Breast epithelium (tissue), 4 donors: ENCODE measurements around the gene WNT8A. TPM values are rescaled to one million over a fixed set of nuclear protein-coding genes. Genes with fewer than 3 reads are reported as not detected.

Experiments
- DNase-seq, 2 donors: peaks; one replicate each; pipeline ENCODE4 v3.0.0-alpha.2; 2019; ENCODE audit warnings: low spot score in 2 of 2
- H3K27ac ChIP-seq, 2 donors: fragments of 200-600 bp; sonication (generic) in 1 of 2; one replicate each; pipeline ENCODE4 v1.5.1; 2016 to 2019; ENCODE audit warnings: mild to moderate bottlenecking in 1 of 2
- H3K27me3 ChIP-seq, 2 donors: fragments of 200-600 bp; sonication (generic) in 1 of 2; one replicate each; pipeline versions ENCODE4 v1.5.1 to v1.6.0; 2017 to 2019; ENCODE audit warnings: control low read depth in 1 of 2, mild to moderate bottlenecking in 1 of 2
- H3K36me3 ChIP-seq: fragments of 200-600 bp; one replicate; pipeline ENCODE4 v1.5.1; 2019
- H3K4me1 ChIP-seq, 2 donors: fragments of 200-600 bp; sonication (generic); one replicate each; pipeline ENCODE4 v1.5.1; 2016 to 2019; ENCODE audit warnings: control low read depth in 1 of 2
- H3K4me3 ChIP-seq, 3 donors: fragments of 200-600 bp; sonication (generic); 1 replicate in 2 of 3; 2 replicates in 1 of 3; pipeline ENCODE4 v1.5.1; 2016 to 2019; ENCODE audit warnings: mild to moderate bottlenecking in 3 of 3, moderate library complexity in 2 of 3
- H3K9me3 ChIP-seq, 2 donors: fragments of 200-600 bp; sonication (generic) in 1 of 2; one replicate each; pipeline ENCODE4 v1.5.1; 2016 to 2019; ENCODE audit warnings: control low read depth in 1 of 2
- POLR2A ChIP-seq: fragments of 450-650 bp; IDR thresholded peaks from one replicate; pipeline ENCODE4 v1.6.1; 2016; ENCODE audit warnings: antibody characterized with exemption, mild to moderate bottlenecking, moderate library complexity
- POLR2AphosphoS5 ChIP-seq, 3 donors: sonication (generic); formaldehyde crosslinking; IDR thresholded peaks; one replicate each; pipeline ENCODE4 v1.6.1; 2017; ENCODE audit warnings: antibody characterized with exemption in 3 of 3
- intact Hi-C: fragments of 100-400 bp; cut with DNase I; formaldehyde crosslinking; loops from one replicate; pipeline ENCODE4 v1.15.1; 2023; ENCODE audit warnings: low total_unique reads
- total RNA-seq, 3 donors: library from RNA; depleted of rRNA; stranded (reverse); fragments of >200 nt; gene quantifications; one replicate each; pipeline ENCODE4 v1.1.0, GENCODE V29; 2016
- TF ChIP-seq, protein P1 (sequence below), 3 donors: fragments of 450-650 bp; IDR thresholded peaks; one replicate each; pipeline ENCODE4 v1.5.1; 2016 to 2017; ENCODE audit warnings: antibody characterized with exemption in 3 of 3, mild to moderate bottlenecking in 3 of 3, moderate library complexity in 3 of 3

The WNT8A gene, protein sequence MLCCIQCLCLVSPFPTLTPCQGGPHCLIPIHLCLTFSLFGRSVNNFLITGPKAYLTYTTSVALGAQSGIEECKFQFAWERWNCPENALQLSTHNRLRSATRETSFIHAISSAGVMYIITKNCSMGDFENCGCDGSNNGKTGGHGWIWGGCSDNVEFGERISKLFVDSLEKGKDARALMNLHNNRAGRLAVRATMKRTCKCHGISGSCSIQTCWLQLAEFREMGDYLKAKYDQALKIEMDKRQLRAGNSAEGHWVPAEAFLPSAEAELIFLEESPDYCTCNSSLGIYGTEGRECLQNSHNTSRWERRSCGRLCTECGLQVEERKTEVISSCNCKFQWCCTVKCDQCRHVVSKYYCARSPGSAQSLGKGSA
- total RNA-seq, result not detected

DNA sequence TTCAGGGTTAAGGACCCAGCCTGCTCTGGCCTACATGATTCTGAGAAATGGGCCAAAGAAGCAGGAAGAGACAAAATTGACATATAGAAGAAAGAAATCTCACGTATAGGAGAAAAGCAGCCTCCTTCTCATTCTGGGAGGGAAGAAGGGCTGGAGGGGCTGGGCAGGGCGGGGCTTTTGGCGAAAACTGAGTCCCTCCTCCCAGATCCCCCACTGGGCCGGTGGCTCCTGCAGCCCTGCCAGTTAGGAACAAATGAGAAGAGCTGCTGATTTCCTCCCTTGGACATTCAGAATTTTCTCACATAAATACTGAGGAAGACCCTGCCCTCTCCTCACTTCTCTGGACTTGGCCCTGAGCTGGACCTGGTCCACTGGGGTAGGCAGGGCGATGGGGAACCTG, at the start of gene WNT8A:
TSS of gene WNT8A (plus strand) at position 332 of the 400 bp plus-strand sequence. CDS start 95 bp downstream, outside the sequence.
- DNase-seq, result no peak
- Histone ChIP-seq H3K36me3 (no peaks in the 10 kb centered on the region), H3K9me3 (no peaks in the 10 kb centered on the region), H3K4me3 (no peak within 1 kb of the TSS), H3K4me1 (no peaks in the 10 kb centered on the region), H3K27ac (no peak within 1 kb of the TSS), H3K27me3 (no peaks in the 10 kb centered on the region)
- TF ChIP-seq POLR2A, result no peak
- TF ChIP-seq POLR2AphosphoS5 (IDR thresholded peaks at IDR 0.05), result no peak
- TF ChIP-seq, protein P1, sequence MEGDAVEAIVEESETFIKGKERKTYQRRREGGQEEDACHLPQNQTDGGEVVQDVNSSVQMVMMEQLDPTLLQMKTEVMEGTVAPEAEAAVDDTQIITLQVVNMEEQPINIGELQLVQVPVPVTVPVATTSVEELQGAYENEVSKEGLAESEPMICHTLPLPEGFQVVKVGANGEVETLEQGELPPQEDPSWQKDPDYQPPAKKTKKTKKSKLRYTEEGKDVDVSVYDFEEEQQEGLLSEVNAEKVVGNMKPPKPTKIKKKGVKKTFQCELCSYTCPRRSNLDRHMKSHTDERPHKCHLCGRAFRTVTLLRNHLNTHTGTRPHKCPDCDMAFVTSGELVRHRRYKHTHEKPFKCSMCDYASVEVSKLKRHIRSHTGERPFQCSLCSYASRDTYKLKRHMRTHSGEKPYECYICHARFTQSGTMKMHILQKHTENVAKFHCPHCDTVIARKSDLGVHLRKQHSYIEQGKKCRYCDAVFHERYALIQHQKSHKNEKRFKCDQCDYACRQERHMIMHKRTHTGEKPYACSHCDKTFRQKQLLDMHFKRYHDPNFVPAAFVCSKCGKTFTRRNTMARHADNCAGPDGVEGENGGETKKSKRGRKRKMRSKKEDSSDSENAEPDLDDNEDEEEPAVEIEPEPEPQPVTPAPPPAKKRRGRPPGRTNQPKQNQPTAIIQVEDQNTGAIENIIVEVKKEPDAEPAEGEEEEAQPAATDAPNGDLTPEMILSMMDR (IDR thresholded peaks at IDR 0.05), result no peak
- intact Hi-C loops, result no loop called here

DNA sequence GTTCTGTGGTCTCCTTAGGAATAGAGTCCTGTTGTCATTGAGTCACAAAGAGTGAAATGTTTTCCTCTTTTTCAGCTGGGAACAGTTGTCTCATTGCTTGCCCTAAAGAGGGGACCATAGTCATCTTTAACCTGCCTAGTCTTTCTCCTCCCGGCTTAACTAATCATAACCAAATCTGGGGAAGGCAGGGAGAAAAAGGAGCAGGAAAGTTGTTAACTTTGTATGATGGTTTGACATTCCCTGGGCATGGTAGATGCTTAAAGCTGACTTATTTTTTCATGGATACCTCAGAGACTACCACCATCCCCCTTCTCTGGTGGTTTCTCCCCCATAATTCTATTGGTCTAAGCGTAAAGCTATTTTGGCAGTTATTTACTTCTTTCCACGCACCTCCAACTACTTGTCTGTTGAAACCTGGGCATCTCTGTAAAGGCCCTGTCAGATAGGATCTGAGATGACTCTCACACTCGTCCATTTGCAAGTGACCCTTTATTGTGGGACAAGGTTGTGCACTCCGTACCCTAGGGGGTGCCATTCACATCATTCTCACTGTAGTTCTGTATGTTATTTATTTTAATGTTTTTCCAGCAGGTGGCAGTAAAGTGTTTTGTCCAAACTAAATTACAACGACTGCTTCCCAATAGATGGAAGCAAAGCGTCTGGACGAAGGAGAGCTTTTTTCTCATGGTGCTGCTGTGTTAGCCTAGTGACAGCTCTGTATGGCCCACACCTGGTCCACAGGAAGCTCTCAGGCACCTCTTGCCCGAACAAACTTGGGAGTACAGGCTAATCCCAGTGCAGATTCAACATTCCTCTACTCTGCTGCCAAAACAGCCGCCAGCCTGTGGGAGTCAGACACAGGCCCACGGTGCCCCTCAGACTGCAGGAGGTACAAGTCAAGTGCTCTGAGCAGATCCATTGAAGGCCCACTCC, 48.0 kb upstream of the WNT8A start:
- H3K4me3 ChIP-seq, result no peak overlapping the region
- no peaks in the 10 kb centered on the region for H3K27me3 ChIP-seq
- peak in 1 of 2 donors; percentile 29 for DNase-seq
- TF ChIP-seq, protein P1 (IDR thresholded peaks at IDR 0.05), result peak; percentile 72 to 82 (median 80)
- no peak for TF ChIP-seq POLR2AphosphoS5 (IDR thresholded peaks at IDR 0.05)
- H3K9me3 ChIP-seq, result no peaks in the 10 kb centered on the region
- H3K27ac ChIP-seq, result peak overlapping the region; percentile 61 to 67
- peaks cover 0 to 17% of the 10 kb centered on the region in 2 donors for H3K4me1 ChIP-seq
- H3K36me3 ChIP-seq, result no peaks in the 10 kb centered on the region
- intact Hi-C loops, result no loop called here

DNA sequence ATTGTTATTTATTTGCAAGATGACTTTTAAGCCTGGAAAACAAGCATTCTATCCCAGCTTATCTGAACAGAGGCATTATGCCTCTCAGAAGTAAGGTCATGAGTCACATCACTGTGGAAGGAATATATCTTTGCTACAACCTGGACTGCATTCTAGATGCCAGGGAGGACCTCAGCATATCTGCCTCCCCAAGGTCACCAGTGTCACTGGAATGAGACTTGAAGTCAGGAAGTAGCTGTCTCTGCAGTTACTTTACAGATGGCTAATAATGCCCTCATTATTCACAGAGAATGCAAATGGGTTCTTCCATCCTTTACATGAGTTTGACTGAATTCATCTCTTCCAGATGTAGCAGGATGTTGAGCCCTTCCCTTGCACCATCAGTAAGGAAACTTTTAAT, 46.6 kb upstream of the WNT8A start:
- Histone ChIP-seq H3K27ac (no peak overlapping the region), H3K27me3 (no peaks in the 10 kb centered on the region)
- TF ChIP-seq, protein P1 (IDR thresholded peaks at IDR 0.05), result no peak
- no peak for TF ChIP-seq POLR2A

DNA sequence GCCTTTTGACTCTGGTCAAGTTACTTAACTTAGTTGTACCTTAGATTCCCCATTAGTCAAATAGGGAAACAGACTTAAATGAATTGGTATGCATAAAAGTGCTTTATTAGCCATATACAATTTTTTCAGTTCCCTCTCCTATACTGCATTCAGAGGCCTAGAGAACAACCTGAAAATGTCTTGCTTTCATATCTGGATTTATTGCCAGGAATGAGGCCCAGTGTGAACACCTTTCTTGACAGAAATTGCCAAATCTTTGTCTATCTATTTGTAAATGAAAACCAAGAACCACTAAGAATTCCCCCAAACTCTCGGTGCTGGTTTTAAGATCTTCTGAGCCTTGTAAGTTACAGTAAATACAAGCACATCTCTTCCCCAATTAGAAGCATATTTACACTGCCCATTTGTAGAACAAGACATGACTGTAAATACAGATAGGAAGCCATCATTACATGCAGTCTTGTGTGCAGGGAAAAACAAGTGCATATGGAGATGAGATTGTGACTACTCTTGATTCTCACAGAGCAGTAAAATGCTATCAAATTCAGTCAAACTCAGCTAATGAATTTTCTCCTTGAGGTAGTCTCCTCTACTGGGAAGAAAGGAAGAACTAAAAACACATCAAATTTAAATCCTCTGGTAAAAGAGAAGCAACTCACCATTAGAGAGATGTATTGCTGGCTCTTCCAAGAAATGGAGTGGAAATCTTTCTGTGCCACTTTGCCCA, 45.8 kb upstream of the WNT8A start:
- Histone ChIP-seq H3K27ac (peak overlapping the region in 1 of 2 donors; percentile 34), H3K27me3 (no peaks in the 10 kb centered on the region), H3K36me3 (no peaks in the 10 kb centered on the region), H3K4me3 (no peak overlapping the region), H3K4me1 (peaks cover 0 to 6% of the 10 kb centered on the region in 2 donors), H3K9me3 (no peaks in the 10 kb centered on the region)
- DNase-seq, result no peak
- intact Hi-C loops, result no loop called here
- TF ChIP-seq POLR2AphosphoS5 (IDR thresholded peaks at IDR 0.05) (no peak), POLR2A (no peak)
- TF ChIP-seq, protein P1 (IDR thresholded peaks at IDR 0.05), result no peak

More for the DNA sequence above, 46.6 kb upstream of the WNT8A start:
- no peaks in the 10 kb centered on the region for H3K36me3 ChIP-seq
- H3K4me1 ChIP-seq, result peaks cover 0 to 6% of the 10 kb centered on the region in 2 donors
- no peaks in the 10 kb centered on the region for H3K9me3 ChIP-seq
- intact Hi-C loops, result no loop called here
- no peak overlapping the region for H3K4me3 ChIP-seq
- no peak for DNase-seq
